Adrenal gland (tissue), 5 donors: Measurements from ENCODE around the gene TXNRD2.

ENCODE experiments used
- POLR2A ChIP-seq, 2 donors: fragments of 450-650 bp; IDR thresholded peaks; one replicate each; pipeline ENCODE4 v1.6.1; 2017; ENCODE audit warnings: antibody characterized with exemption in 2 of 2, mild to moderate bottlenecking in 2 of 2, moderate library complexity in 1 of 2
- TF ChIP-seq, protein P1 (sequence below), 6 experiments: fragments of 450-650 bp in 4 of 6; fragments of 200-600 bp in 2 of 6; sonication (generic) in 1 of 6; IDR thresholded peaks; 1 replicate in 5 of 6; 2 replicates in 1 of 6; pipeline versions ENCODE4 v1.5.1 to v1.8.0; 2016 to 2021; ENCODE audit warnings: antibody characterized with exemption in 6 of 6, mild to moderate bottlenecking in 2 of 6, moderate library complexity in 1 of 6
- donor health status: DM: no; HTN: no; CAD: no.

- TF ChIP-seq, protein P1, sequence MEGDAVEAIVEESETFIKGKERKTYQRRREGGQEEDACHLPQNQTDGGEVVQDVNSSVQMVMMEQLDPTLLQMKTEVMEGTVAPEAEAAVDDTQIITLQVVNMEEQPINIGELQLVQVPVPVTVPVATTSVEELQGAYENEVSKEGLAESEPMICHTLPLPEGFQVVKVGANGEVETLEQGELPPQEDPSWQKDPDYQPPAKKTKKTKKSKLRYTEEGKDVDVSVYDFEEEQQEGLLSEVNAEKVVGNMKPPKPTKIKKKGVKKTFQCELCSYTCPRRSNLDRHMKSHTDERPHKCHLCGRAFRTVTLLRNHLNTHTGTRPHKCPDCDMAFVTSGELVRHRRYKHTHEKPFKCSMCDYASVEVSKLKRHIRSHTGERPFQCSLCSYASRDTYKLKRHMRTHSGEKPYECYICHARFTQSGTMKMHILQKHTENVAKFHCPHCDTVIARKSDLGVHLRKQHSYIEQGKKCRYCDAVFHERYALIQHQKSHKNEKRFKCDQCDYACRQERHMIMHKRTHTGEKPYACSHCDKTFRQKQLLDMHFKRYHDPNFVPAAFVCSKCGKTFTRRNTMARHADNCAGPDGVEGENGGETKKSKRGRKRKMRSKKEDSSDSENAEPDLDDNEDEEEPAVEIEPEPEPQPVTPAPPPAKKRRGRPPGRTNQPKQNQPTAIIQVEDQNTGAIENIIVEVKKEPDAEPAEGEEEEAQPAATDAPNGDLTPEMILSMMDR (IDR thresholded peaks at IDR 0.05): no peak
- TF ChIP-seq POLR2A (IDR thresholded peaks at IDR 0.05): no peak
These were observed 13.4 kb downstream of the TXNRD2 start for GRCh38 chr22:19928207-19928606.
